Stimulated activated naive CD4-positive, alpha-beta T cell treated with Interleukin-2 at 50 U/mL for 16 hours (primary cell): Measurements from ENCODE around the gene FKBP9.
"Not testable (repeated sequence)": the region's sequence is repeated elsewhere in the genome, so short reads cannot be mapped to it uniquely, and the experiment has no call there.

Experiments
- DNase-seq: peaks from one replicate; lab custom pipeline; 2025; lab: John Stamatoyannopoulos, UW

The FKBP9 gene

DNA sequence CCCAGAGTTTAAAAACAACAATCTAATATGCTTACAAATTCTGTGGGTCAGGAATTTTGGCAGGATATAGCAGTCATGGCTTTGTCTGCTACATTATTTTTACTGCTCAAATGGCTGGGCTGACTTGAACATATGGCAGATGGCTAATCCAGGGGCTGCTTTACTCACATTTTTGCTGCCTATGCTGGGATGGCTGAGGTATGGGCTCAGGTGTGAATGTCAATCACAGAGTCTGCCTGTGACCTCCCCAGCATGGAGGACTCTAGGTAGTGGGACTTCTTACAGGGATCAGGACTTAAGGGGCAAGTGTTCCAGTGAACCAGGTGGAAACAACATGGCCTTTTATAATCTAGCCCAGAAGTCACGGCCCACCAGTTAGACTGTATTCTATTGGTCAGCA lies 4.4 kb upstream of the FKBP9 start:
- no peak for DNase-seq

GRCh38 chr7:32958046-32959025 lies 1.1 kb downstream of the FKBP9 start:
- DNase-seq: no peak

- DNase-seq: not testable (repeated sequence)
Observed at GRCh38 chr7:32963880-32964301, 6.7 kb downstream of the FKBP9 start.

DNA sequence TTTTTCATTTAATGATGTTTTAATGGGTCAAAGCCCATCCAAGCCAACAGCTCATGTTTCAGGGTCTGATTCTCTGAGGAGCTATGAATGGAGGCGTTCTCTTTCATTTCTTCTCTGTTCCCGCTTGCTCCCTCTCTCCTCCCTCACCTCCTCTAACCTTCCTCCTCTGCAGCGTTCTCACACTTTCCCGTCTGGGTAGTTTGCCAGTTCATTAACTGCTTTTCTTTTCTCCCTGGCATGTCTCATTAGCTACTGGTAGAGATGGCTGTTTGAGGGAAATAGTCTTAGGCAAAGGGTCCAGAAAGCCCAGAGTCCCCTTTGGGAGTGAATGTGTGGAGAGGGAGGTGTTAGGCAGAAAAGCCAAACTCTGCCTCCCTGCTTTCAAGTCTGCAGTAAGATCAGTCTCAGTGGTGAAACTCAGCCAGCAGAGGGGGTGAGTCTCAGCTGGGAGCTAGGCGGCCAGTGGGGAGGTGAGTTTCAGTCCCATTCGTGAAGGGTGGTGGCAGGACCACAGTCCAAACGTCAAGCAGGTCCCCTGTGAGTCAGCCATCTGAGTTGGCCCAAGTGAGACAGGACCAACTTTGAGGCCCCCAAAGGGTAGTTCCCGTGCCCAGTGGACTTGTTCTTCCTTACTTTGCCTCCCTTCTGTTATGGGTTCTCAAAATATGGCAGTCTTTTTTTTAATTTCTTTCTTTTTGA lies 7.4 kb downstream of the FKBP9 start:
- not testable (repeated sequence) for DNase-seq

GRCh38 chr7:32966489-32967267 lies 9.4 kb downstream of the FKBP9 start:
- DNase-seq: not testable (repeated sequence)

- DNase-seq: not testable (repeated sequence)
Observed at GRCh38 chr7:32967268-32967582, 10.0 kb downstream of the FKBP9 start.

- DNase-seq: not testable (repeated sequence)
Observed at GRCh38 chr7:32971967-32972366, 14.7 kb downstream of the FKBP9 start.

DNA sequence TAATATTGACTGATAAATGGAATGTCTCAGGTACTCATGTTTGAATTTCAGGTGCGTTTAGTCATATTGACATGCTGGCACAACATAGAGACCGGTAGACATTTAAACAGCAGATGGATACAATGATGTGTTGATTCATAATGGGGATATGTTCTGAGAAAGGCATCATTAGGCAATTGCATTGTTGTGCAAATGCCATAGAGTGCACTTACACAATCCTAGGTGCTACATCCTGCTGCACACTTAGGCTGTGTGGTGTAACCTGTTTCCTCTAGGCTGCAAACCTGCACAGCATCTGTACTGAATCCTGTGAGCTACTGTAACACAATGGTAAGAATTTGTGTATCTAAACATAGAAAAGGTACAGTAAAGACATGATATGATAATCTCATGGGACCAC lies 19.9 kb downstream of the FKBP9 start:
- not testable (repeated sequence) for DNase-seq

DNA sequence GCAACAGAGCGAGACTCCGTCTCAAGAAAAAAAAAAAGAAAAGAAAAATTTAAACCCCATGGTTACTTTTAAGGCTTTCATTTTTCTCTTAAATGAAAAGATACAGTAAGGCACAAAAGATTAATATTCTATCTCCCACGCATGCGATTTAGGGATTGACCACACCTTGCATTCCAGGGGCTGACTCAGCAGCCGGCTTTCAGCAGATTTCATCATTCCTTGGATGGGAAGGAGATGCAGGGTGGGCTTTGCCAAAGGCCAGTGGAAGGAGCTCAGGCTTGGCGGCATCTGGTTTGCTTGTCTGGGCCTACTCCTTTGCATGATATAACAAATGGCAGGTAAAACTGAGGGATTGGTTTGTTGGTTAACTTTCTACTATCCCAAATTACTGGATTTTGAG lies 22.0 kb downstream of the FKBP9 start:
- not testable (repeated sequence) for DNase-seq

DNA sequence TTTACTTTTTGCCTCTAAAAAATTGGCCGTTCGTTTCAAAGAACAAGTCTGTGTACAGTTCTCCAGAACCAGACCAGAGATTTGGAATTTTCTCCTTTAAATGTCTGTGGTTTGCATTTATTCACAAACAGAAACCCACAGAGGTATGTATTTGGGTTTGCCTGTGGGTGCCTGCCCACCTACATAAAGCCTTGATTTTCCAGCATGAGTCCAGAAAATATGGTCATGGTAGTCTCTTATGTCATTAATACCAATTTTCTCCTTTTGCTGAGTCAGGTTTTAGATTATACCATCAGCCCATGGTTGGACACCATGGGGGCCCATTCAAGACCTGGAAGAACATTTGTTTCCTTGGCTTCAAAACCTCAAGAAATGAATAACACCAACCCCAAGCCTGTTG lies 22.7 kb downstream of the FKBP9 start:
- DNase-seq: not testable (repeated sequence)

DNA sequence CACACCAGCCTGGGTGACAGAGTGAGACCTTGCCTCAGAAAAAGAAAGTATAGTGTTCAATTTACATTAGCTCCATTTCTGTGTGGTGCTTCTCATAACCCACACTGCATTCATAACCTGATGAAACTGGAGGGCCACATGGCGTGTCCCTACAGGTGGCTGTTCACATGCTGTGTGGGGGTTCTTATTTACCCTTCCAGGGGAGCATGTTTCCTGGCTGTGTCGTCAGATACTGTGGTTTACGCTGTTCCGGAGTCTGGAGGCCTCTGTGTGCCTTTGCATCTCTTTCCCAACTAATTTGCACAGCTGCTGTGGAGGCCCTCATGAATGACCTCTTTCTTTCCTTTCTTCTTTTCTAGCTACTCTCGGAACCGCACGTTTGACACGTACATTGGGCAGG lies 30.9 kb downstream of the FKBP9 start:
- DNase-seq: not testable (repeated sequence)

DNA sequence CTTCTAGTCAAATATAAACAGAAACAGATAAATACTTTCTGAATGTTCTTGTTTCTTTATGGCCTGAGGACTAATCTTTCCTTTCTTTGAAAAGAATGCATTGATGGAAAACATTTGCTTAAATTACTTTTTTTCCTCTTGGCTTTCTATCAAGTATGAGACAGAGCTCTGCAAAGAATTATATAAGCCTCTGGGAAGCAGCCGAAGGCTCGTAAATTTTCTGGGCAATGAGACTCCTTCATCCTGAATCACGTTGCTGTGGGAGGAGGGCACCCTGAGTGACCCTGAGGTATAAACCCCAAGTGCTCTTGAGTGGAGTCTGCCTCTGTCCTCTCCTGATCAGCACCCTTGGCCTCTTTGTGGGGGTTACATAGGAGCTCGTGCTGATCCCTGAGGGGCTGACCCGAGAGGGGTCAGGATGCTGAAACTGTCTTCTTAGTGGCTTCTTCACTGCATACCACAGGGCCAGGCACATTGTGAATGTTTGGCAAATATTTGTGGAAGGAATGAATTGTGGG lies 33.9 kb downstream of the FKBP9 start:
- not testable (repeated sequence) for DNase-seq

DNA sequence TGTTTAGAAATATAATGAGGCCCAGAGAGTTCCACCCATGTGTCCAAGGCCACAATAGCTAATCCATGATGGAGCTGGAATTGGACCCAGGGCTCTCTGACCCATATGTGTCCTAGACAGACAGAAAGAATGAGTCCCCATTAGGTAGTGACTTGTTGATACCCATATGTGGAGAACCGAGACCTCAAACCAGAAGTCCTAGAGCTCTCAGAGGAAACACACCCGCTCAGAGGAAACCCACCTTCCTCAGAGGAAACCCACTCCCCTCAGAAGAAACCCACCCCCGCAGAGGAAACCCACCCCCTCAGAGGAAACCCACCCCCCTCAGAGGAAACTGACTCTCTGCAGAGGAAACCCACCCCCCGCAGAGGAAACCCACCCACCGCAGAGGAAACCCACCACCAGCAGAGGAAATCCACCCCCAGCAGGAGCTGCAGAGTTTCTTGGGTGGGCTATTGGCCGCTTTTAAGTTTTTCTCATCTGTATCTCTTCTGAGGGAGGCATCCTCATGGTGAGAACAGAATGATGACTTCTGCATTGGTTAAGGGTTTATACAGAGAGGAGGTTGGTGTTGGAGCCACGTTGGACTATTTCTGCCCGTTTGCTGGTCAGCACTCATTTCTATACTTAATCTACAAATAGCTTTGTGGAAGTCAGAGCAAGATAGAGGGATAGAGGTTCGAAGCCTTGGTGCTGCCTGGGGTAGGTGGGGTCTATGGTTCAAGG lies 34.9 kb downstream of the FKBP9 start:
- DNase-seq: not testable (repeated sequence)

GRCh38 chr7:32992750-32993149 lies 35.5 kb downstream of the FKBP9 start:
- DNase-seq: not testable (repeated sequence)

DNA sequence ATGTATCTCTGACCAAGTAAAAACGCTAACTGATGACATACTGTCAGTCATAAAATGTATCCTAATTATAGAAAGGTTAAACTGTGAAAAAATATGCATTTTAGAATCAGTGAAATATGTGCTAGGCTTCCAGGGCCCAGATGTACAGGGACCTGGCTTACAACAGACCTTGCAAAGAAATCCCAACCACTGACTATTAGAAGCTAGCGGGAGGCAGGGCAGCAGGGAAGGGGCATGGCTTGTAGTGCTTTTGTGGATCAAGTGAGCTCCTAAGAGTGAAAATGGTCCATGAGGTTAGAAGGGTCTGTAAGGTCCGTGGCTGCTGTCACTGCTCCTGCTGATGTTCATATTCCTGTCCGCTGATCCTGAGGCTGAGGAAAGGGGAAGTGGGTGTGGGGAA lies 40.7 kb downstream of the FKBP9 start:
- not testable (repeated sequence) for DNase-seq

DNA sequence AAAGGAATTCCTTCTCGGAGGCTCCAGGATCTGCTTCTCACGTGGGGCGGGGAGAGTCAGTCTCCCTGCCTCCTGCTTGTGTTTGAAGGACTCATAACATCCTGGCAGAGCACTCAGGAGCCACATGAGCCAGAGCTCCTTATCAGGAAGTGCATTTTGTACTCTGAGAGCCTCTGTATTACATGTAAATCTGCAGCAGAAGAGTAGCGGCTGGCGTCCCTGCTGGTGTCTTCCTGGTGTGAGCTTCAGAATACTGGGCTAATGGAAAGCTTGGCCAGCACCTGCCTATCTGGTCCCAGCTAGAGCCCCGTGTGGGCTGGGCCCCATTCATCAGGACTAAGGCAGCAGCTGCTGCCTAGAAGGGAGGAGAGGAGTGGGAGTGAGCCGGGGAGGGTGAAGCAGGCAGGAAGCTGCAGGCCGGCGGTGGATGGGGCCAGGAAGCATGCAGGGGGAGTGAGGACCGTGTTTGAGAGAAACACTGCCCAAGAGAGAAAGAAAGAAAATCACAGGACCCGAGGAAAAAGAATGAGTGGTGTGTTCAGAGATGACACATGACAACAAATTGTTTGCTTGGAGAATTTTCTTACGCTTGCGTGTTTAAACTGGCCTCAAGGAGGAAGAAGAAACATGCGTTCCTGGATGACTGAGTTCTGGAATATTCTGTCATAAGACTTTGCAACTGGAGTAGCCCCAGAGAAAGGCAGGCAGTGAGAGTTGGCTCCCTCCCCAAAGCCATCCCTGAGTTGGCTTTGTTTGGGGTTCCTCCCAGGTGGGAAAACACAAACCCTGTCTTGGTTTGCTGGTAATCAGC lies 41.3 kb downstream of the FKBP9 start:
- DNase-seq: not testable (repeated sequence)

DNA sequence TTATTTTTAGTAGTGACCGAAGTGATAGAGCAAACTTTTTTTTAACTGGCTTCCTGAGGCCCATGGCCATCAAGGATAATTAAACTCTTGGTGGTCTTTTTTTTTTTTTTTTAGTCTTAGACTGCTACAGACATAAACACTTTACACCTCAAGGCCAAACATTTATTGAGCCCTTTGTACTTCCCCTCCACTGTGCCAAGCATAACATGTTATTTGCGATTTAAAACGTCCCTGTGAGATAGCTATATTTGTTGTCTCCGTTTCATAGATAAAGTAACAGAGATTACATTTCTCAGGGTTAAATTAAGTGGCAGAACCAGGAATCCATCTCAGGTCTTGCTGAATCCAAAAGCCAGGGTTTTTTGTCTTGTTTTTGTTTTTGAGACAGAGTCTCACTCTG lies 42.1 kb downstream of the FKBP9 start:
- DNase-seq: not testable (repeated sequence)

DNA sequence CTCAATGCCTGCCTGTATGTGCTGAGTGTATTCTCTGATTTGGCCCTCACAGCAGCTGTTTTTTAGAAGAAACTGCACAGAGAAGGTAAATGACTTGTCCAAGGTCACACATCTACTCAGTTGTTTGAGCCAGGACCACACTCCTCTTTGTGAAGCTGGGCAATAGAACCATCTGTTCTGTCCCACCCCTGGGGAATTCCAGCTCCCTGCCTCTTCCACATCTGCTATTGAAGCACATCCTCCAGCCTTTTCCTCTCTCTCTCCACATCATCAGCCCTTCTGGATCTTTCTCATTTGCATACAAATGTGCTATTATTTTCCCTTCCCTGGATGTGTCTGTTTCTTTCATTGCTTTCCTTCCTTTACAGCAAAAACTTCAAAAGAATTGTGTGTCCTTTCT lies 45.9 kb downstream of the FKBP9 start:
- not testable (repeated sequence) for DNase-seq

DNA sequence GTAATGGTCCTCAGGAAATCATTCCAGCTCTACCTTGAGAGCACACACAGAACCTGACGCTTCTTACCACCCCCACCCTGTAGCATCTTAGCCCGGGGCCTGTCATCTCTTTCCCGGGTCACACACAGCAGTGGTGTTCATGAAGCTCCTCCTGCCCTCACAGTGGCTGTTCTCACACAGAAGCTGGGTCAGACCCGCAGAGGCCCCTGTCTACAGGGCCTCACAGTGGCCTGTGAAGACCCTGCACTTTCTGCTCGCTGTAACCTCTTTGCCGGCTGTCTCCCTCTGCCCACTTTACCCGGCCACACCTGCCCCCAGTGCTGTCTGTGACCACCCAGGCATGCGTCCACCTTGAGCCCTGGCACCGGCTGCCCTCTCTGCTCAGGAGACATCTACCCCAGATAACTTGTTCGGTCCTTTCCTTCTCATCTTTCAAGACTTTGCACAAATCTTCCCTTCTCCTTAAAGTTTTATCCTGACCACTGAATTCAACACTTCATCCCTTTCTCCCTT lies 46.9 kb downstream of the FKBP9 start:
- DNase-seq: not testable (repeated sequence)

DNA sequence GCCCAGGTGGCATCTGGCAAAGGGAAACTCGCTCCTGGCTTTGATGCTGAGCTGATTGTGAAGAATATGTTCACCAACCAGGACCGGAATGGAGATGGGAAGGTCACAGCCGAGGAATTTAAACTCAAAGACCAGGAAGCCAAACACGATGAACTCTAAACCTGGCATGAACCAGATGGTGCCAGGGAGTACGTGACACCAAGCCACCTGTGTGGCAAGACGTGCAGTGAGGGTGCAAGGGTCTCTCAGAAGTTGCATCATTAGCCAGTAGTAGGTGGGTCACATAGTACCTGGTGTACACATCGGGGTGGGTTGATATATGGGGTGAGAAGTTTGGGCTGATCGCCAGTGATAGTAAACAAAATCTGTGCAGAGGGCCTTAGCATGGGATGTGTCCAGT lies 48.0 kb downstream of the FKBP9 start:
- not testable (repeated sequence) for DNase-seq
